Measurements from ENCODE around the gene TKT.

The TKT gene

GRCh38 chr3:53247619-53248018 lies 8.2 kb downstream of the TKT start:
- TF ChIP-seq CTCF (IDR thresholded peaks at IDR 0.05), result no peak
- no peak for TF ChIP-seq ZFX (IDR thresholded peaks at IDR 0.05; ENCODE audit: borderline replicate concordance)
- H3K27ac ChIP-seq, result no peak overlapping the region

- no peak for TF ChIP-seq CTCF (IDR thresholded peaks at IDR 0.05)
- no peak for TF ChIP-seq ZFX (IDR thresholded peaks at IDR 0.05; ENCODE audit: borderline replicate concordance)
- H3K27ac ChIP-seq, result no peak overlapping the region
Measured at GRCh38 chr3:53244271-53244670, 11.6 kb downstream of the TKT start.

- no peak overlapping the region for H3K27ac ChIP-seq
- TF ChIP-seq CTCF (IDR thresholded peaks at IDR 0.05), result no peak
- no peak for TF ChIP-seq ZFX (IDR thresholded peaks at IDR 0.05; ENCODE audit: borderline replicate concordance)
Measured at GRCh38 chr3:53243785-53244184, 12.0 kb downstream of the TKT start.

- no peak for TF ChIP-seq CTCF (IDR thresholded peaks at IDR 0.05)
- no peak overlapping the region for H3K27ac ChIP-seq
Measured at GRCh38 chr3:53243165-53243564, 12.7 kb downstream of the TKT start.

GRCh38 chr3:53242642-53243041 lies 13.2 kb downstream of the TKT start:
- no peak overlapping the region for H3K27ac ChIP-seq
- TF ChIP-seq ZFX (IDR thresholded peaks at IDR 0.05; ENCODE audit: borderline replicate concordance), result no peak
- TF ChIP-seq CTCF (IDR thresholded peaks at IDR 0.05), result no peak

- no peak overlapping the region for H3K27ac ChIP-seq
Measured at GRCh38 chr3:53242155-53242554, 13.7 kb downstream of the TKT start.

More at GRCh38 chr3:53242155-53242554, 13.7 kb downstream of the TKT start:
- TF ChIP-seq ZFX (IDR thresholded peaks at IDR 0.05; ENCODE audit: borderline replicate concordance), result no peak
- TF ChIP-seq CTCF (IDR thresholded peaks at IDR 0.05), result no peak

Data from 22Rv1 (cell line).